CD14-positive monocyte (primary cell): Measurements from ENCODE around the gene ANGPTL8. TPM values are rescaled to one million over a fixed set of nuclear protein-coding genes. Genes with fewer than 3 reads are reported as not detected.

Experiments used
- DNase-seq, 3 donors: peaks; one replicate each; pipeline ENCODE4 v3.0.0-alpha.2; 2011 to 2022
- H2AFZ ChIP-seq: 2 replicates; pipeline ENCODE4 v1.6.0; 2012; ENCODE audit warnings: mild to moderate bottlenecking, low read depth, low read length, inconsistent platforms; ENCODE audit not compliant: insufficient read depth, poor library complexity, severe bottlenecking
- H3K27ac ChIP-seq, 2 donors: 1 replicate in 1 of 2; 2 replicates in 1 of 2; pipeline ENCODE4 v1.5.1; 2012 to 2013; ENCODE audit warnings: low read length in 2 of 2, control low read depth in 1 of 2, inconsistent platforms in 1 of 2, low read depth in 1 of 2, mild to moderate bottlenecking in 1 of 2
- H3K27me3 ChIP-seq, 2 donors: one replicate each; pipeline versions ENCODE4 v1.6.0 to v1.6.1; 2011 to 2013; ENCODE audit warnings: low read length in 2 of 2; ENCODE audit not compliant: control insufficient read depth in 2 of 2, insufficient read depth in 2 of 2
- H3K36me3 ChIP-seq, 2 donors: replicated peaks in 1 of 2; 1 replicate in 1 of 2; 2 replicates in 1 of 2; pipeline versions ENCODE4 v1.5.1 to v1.6.1; 2012 to 2013; ENCODE audit warnings: low read length in 2 of 2, control low read depth in 1 of 2, inconsistent platforms in 1 of 2, mild to moderate bottlenecking in 1 of 2; ENCODE audit not compliant: insufficient read depth in 2 of 2, control insufficient read depth in 1 of 2
- H3K4me1 ChIP-seq, 2 donors: 1 replicate in 1 of 2; 2 replicates in 1 of 2; pipeline versions ENCODE4 v1.5.1 to v1.6.1; 2012 to 2013; ENCODE audit warnings: low read length in 2 of 2, control low read depth in 1 of 2, inconsistent platforms in 1 of 2, mild to moderate bottlenecking in 1 of 2, moderate library complexity in 1 of 2; ENCODE audit not compliant: insufficient read depth in 2 of 2, control insufficient read depth in 1 of 2
- H3K4me2 ChIP-seq: replicated peaks from 2 replicates; pipeline ENCODE3; 2012; ENCODE audit warnings: low read length, moderate library complexity, mild to moderate bottlenecking; ENCODE audit not compliant: poor library complexity, severe bottlenecking; ENCODE audit errors: extremely low read depth
- H3K4me3 ChIP-seq, 3 experiments: fragments of 200-600 bp in 1 of 3; sonication (generic) in 1 of 3; replicated peaks in 1 of 3; 1 replicate in 2 of 3; 2 replicates in 1 of 3; pipeline ENCODE4 v1.5.1; 2011 to 2013; ENCODE audit warnings: low read length in 3 of 3, mild to moderate bottlenecking in 3 of 3, control low read depth in 2 of 3, low read depth in 2 of 3, inconsistent platforms in 1 of 3, moderate library complexity in 1 of 3
- H3K79me2 ChIP-seq: 2 replicates; pipeline ENCODE4 v1.6.0; 2012; ENCODE audit warnings: mild to moderate bottlenecking, control low read depth, inconsistent platforms, low read length, moderate library complexity; ENCODE audit not compliant: insufficient read depth
- H3K9ac ChIP-seq: 2 replicates; pipeline ENCODE4 v1.6.0; 2017; ENCODE audit warnings: low read length, mild to moderate bottlenecking; ENCODE audit not compliant: insufficient read depth, poor library complexity, severe bottlenecking
- H3K9me3 ChIP-seq, 2 donors: replicated peaks in 1 of 2; 1 replicate in 1 of 2; 2 replicates in 1 of 2; pipeline versions ENCODE4 v1.5.1 to v1.6.1; 2012 to 2013; ENCODE audit warnings: low read length in 2 of 2, control low read depth in 1 of 2; ENCODE audit not compliant: control insufficient read depth in 1 of 2, insufficient read depth in 1 of 2
- H4K20me1 ChIP-seq: 2 replicates; pipeline ENCODE4 v1.6.0; 2012; ENCODE audit warnings: mild to moderate bottlenecking, low read length, control low read depth, moderate library complexity; ENCODE audit not compliant: insufficient read depth
- H3K27ac Mint-ChIP-seq, 7 donors: one replicate each; pipeline ENCODE4 v1.8.0; 2020; ENCODE audit warnings: mild to moderate bottlenecking in 7 of 7, mixed read lengths in 7 of 7, moderate library complexity in 6 of 7, inconsistent platforms in 2 of 7
- H3K27me3 Mint-ChIP-seq, 3 donors: one replicate each; pipeline ENCODE4 v1.8.0; 2021 to 2022; ENCODE audit warnings: low read depth in 3 of 3, mild to moderate bottlenecking in 3 of 3, mixed read lengths in 3 of 3, moderate library complexity in 3 of 3, inconsistent platforms in 1 of 3
- H3K36me3 Mint-ChIP-seq, 2 donors: one replicate each; pipeline ENCODE4 v1.8.0; 2020; ENCODE audit warnings: mixed read lengths in 2 of 2, inconsistent platforms in 1 of 2, mild to moderate bottlenecking in 1 of 2
- H3K4me1 Mint-ChIP-seq: one replicate; pipeline ENCODE4 v1.8.0; 2020; ENCODE audit warnings: mild to moderate bottlenecking, mixed read lengths
- H3K4me3 Mint-ChIP-seq, 2 donors: one replicate each; pipeline ENCODE4 v1.8.0; 2020; ENCODE audit warnings: mild to moderate bottlenecking in 2 of 2, mixed read lengths in 2 of 2, moderate library complexity in 1 of 2
- H3K9me3 Mint-ChIP-seq, 7 donors: one replicate each; pipeline ENCODE4 v1.8.0; 2020 to 2022; ENCODE audit warnings: mixed read lengths in 7 of 7, mild to moderate bottlenecking in 6 of 7, moderate library complexity in 6 of 7, inconsistent platforms in 2 of 7
- CTCF ChIP-seq: fragments of 200-600 bp; IDR thresholded peaks from one replicate; pipeline ENCODE4 v1.8.0; 2022; ENCODE audit warnings: antibody characterized with exemption, mild to moderate bottlenecking
- WGBS: methylation state at CpG from one replicate; pipeline ENCODE4 v1.1.5; 2013; ENCODE audit warnings: missing lambda C conversion rate; ENCODE audit not compliant: insufficient coverage; 5-methylcytosine and 5-hydroxymethylcytosine counted together
- intact Hi-C, 2 donors: fragments of 100-400 bp; cut with micrococcal nuclease; formaldehyde crosslinking; loops; one replicate each; pipeline versions ENCODE4 v1.15.0 to v1.15.1; 2023
- polyA plus RNA-seq, 3 donors: library from polyadenylated mRNA; depleted of rRNA in 1 of 3; unstranded in 2 of 3; stranded (reverse) in 1 of 3; fragments of 300-500 nt in 2 of 3; fragments of >200 nt in 1 of 3; fragmentation: Illumina TruSeq in 2 of 3; gene quantifications; 1 replicate in 2 of 3; 2 replicates in 1 of 3; pipeline ENCODE4 v1.2.3, GENCODE V29; 2012 to 2021

The ANGPTL8 gene
- polyA plus RNA-seq, 3 donors = not detected

GRCh38 chr19:11247391-11247790, 8.0 kb downstream of the ANGPTL8 start:
- no peak overlapping the region for H3K27ac Mint-ChIP-seq

GRCh38 chr19:11247934-11248333, 8.5 kb downstream of the ANGPTL8 start:
- intact Hi-C loops = no loop called here
- Histone ChIP-seq H3K9me3 (no peaks in the 10 kb centered on the region), H4K20me1 (no peaks in the 10 kb centered on the region), H3K4me3 (no peak overlapping the region), H2AFZ (no peak overlapping the region), H3K9ac (no peak overlapping the region), H3K27me3 (peaks cover 0 to 4% of the 10 kb centered on the region in 2 donors), H3K27ac (no peak overlapping the region), H3K4me2 (no peak overlapping the region), H3K36me3 (no peaks in the 10 kb centered on the region), H3K79me2 (no peaks in the 10 kb centered on the region), H3K4me1 (peaks cover 4 to 8% of the 10 kb centered on the region in 2 donors)
- Mint-ChIP-seq H3K4me1 (peaks cover 5% of the 10 kb centered on the region), H3K27ac (no peak overlapping the region), H3K4me3 (no peak overlapping the region), H3K9me3 (peaks cover 0 to 2% (median 0%) of the 10 kb centered on the region in 7 donors), H3K36me3 (no peaks in the 10 kb centered on the region), H3K27me3 (peaks cover 10 to 22% (median 14%) of the 10 kb centered on the region in 3 donors)
- 100% methylated on average over 1 of the region's 14 CpGs for WGBS
- TF ChIP-seq CTCF = no peak
- no peak for DNase-seq

More at GRCh38 chr19:11247391-11247790, 8.0 kb downstream of the ANGPTL8 start:
- Histone ChIP-seq H3K27me3 (peaks cover 0 to 4% of the 10 kb centered on the region in 2 donors), H3K27ac (no peak overlapping the region), H3K4me3 (no peak overlapping the region), H3K36me3 (no peaks in the 10 kb centered on the region), H3K79me2 (no peaks in the 10 kb centered on the region), H3K4me1 (peaks cover 4 to 8% of the 10 kb centered on the region in 2 donors), H2AFZ (no peak overlapping the region), H4K20me1 (no peaks in the 10 kb centered on the region), H3K4me2 (no peak overlapping the region), H3K9ac (no peak overlapping the region), H3K9me3 (no peaks in the 10 kb centered on the region)
- Mint-ChIP-seq H3K4me1 (peaks cover 5% of the 10 kb centered on the region), H3K27me3 (peaks cover 12 to 23% (median 12%) of the 10 kb centered on the region in 3 donors), H3K9me3 (peaks cover 0 to 2% (median 0%) of the 10 kb centered on the region in 7 donors), H3K4me3 (no peak overlapping the region), H3K36me3 (no peaks in the 10 kb centered on the region)
- no peak for TF ChIP-seq CTCF
- DNase-seq = no peak
- intact Hi-C loops = no loop called here
- WGBS = 91% methylated on average over 7 of the region's 10 CpGs
